ENCODE measurements around the gene PRTN3. TPM values are rescaled to one million over a fixed set of nuclear protein-coding genes. Genes with fewer than 3 reads are reported as not detected.

PRTN3 gene
- polyA plus RNA-seq, 1 of the 3 experiments (the other 2 are of a cell fraction): not detected

DNA sequence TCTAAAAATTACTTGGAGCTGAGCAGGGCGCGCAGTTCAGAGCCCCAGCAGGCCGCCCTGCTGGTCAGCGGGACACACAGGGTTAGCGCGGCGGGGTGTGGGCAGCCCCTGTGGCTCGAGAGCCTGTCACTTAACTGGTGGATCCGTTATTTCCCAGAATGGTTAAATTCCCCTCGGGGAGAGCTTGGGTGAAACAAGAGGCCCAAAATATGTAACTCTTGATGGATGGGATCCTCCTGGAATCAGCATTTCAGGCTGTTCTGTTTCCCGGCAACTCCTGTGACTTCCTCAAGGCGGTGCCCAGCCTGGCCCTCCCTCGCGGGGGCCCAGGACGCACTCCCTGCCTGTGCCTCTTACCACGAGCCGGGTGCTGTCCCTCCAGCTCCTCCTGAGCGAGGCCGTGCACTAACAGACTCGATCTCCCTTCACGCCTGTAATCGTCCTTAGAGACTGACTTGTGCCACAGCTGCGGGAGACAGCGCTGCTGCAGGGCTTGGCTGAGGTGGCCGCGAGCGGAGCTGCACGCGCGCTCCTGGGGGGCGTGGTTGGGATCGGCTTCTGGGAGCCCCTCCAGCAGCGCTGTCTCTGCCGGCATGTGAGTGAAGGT lies 33.9 kb upstream of the PRTN3 start:
- Histone ChIP-seq H3K27me3 (ENCODE audit: insufficient read depth) (no peaks in the 10 kb centered on the region), H3K9ac (no peak overlapping the region), H3K27ac (ENCODE audit: low read depth in 2 of 2, low read length in 1 of 2) (no peak overlapping the region; a peak in 1 of 4 replicates), H3K36me3 (replicated peaks in 1 of 2; ENCODE audit: control insufficient read depth in 1 of 2, insufficient read depth in 2 of 2, low read length in 1 of 2) (peaks cover 54 to 86% of the 10 kb centered on the region in 2 experiments), H3K79me2 (ENCODE audit: insufficient read depth) (peaks cover 79% of the 10 kb centered on the region), H3K4me2 (no peak overlapping the region), H4K20me1 (ENCODE audit: insufficient read depth) (peaks cover 100% of the 10 kb centered on the region), H3K4me3 (ENCODE audit: low read depth in 2 of 2, low read length in 1 of 2) (no peak overlapping the region), H2AFZ (ENCODE audit: low read depth) (no peak overlapping the region), H3K9me3 (no peaks in the 10 kb centered on the region), H3K4me1 (ENCODE audit: control insufficient read depth in 1 of 2, insufficient read depth in 2 of 2, low read depth in 1 of 2, low read length in 1 of 2) (peaks cover 3 to 7% of the 10 kb centered on the region in 2 experiments; a peak in 2 of 4 replicates), H3F3A (replicated peaks; ENCODE audit: insufficient read depth) (peaks cover 34% of the 10 kb centered on the region), H3K9me2 (no peaks in the 10 kb centered on the region)
- POLR2A ChIA-PET: no interaction called here
- peak; percentile 44 for DNase-seq
- 94% methylated on average over 21 of the region's 34 CpGs for WGBS (ENCODE audit: low lambda C conversion rate)
- CTCF ChIA-PET: no interaction called here
- TF ChIP-seq EZH2phosphoT487 (IDR thresholded peaks at IDR 0.05; ENCODE audit: borderline replicate concordance, low read depth) (no peak), EP300 (IDR thresholded peaks at IDR 0.05; ENCODE audit: borderline replicate concordance in 1 of 2, low read depth in 1 of 2, low read length in 1 of 2) (no peak), CTCF (IDR thresholded peaks at IDR 0.05) (no peak; the same call in 1 of the 2 replicates), GABPA (IDR thresholded peaks at IDR 0.05; ENCODE audit: low read depth) (no peak), TCF12 (IDR thresholded peaks at IDR 0.05) (no peak), FOSL2 (IDR thresholded peaks at IDR 0.05; ENCODE audit: borderline replicate concordance, low read depth) (no peak), GATA2 (CRISPR knock-in tag; IDR thresholded peaks at IDR 0.05) (no peak), FOXM1 (IDR thresholded peaks at IDR 0.05; ENCODE audit: low read depth) (no peak), RXRA (IDR thresholded peaks at IDR 0.05; ENCODE audit: borderline replicate concordance, low read depth) (no peak), FOXJ3 (CRISPR knock-in tag; IDR thresholded peaks at IDR 0.05) (no peak), MEF2A (IDR thresholded peaks at IDR 0.05; ENCODE audit: borderline replicate concordance, low read depth) (no peak), TEAD4 (IDR thresholded peaks at IDR 0.05; ENCODE audit: borderline replicate concordance, insufficient read depth) (no peak), SMC3 (IDR thresholded peaks at IDR 0.05; ENCODE audit: low read depth, low read length) (no peak), JUND (IDR thresholded peaks at IDR 0.05) (no peak), MXI1 (IDR thresholded peaks at IDR 0.05; ENCODE audit: low read depth, low read length) (no peak), IRF3 (IDR thresholded peaks at IDR 0.05; ENCODE audit: low read depth, low read length) (no peak), NFIC (IDR thresholded peaks at IDR 0.05; ENCODE audit: borderline replicate concordance) (no peak), ELF1 (IDR thresholded peaks at IDR 0.05) (no peak), REST (IDR thresholded peaks at IDR 0.05; ENCODE audit: low read depth, low read length) (no peak)

All from SK-N-SH (cell line).